HG03159 (cell line): ENCODE results near the gene MDGA2.

Experiments
- ATAC-seq: cut with Tn5 transposase; IDR thresholded peaks from one replicate; pipeline ENCODE4 v1.9.1; 2021; ENCODE audit warnings: mild to moderate bottlenecking, moderate library complexity; ENCODE audit not compliant: unreplicated experiment

The MDGA2 gene

DNA sequence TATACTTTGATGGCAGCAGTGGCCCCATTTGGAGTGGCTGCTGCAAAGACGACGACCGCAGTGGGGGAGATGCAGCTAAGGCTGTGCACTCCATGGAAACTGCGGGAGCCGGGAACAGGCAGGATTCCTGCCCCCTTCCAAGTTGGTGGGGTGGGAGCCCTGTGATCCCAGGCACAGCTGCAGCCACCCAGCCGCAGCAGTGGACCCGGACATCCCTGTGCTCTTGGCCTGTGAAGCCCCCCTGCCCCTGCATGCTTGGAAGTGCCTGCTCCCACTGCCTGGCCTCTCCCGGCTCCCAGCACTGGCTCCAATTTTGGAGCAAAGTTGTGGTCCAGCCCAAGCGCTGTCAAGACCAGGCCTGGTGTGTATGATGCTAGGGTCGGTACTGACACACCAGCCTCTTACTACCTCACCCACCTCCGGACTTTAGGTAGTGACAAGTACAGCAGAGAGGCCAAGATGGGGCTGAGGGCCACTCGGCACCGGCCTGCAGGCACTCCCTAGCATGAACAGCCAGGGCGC, 521.1 kb downstream of the MDGA2 start:
- no peak for ATAC-seq

DNA sequence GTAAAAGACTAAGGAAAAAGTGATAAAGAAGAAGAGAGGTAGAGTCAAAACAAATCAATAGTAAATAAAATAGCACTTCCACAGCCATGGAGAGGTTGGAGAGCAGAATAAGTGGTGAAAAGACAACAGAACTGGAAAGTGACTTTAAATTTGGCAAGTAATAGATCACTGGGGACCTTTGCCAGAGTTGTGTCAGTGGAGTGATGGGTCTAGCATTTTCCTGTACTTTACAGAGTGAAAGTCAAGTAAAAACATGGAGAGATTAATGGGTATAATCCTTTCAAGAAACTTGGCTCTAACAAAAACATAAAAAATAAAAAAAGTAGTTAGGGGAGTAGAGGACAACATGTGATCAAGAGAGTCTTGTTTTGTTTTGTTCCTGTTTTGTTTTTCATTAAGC, 521.7 kb downstream of the MDGA2 start:
- no peak for ATAC-seq

- no peak for ATAC-seq
Measured at GRCh38 chr14:47150267-47150666, 525.1 kb downstream of the MDGA2 start.

DNA sequence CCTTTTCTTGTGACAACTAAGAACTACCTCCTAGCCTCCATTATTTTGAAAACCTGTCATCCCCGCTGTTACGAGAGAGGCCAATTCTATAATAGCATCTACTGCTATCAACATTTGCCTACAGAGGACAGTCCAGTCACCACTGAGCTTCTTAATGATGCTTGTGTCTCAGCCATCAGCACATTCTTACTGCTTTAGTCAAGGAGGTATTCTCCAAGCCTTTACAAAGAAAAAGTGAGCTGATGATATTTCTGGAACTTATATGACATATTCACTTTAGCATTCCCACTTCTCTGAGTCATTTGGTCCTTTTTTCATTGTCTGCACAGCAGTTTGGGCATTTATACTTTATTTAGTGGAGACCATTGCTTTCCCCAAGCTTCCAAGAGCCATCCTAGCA, 526.1 kb downstream of the MDGA2 start:
- ATAC-seq, result no peak

DNA sequence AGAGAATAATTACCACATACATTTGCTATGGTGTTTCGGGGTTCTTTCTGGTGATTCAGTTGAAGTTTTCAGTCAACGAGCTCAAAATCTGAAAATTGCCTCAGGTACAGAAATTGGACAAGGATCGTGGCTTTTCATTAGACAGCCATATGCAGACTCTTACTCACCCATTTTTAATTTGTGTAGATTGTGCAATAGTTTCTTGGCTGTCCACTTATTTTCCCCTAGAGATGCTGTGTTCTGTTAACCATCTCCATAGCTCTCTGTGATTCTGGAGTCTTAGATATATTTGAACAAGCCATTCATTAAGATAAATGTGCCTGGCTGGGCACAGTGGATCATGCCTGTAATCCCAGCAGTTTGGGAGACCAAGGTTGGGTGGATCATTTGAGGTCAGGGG, 526.7 kb downstream of the MDGA2 start:
- no peak for ATAC-seq

- ATAC-seq, result no peak
Measured at GRCh38 chr14:47120645-47121044, 554.8 kb downstream of the MDGA2 start.

GRCh38 chr14:47103771-47104170, 571.6 kb downstream of the MDGA2 start:
- ATAC-seq, result no peak

DNA sequence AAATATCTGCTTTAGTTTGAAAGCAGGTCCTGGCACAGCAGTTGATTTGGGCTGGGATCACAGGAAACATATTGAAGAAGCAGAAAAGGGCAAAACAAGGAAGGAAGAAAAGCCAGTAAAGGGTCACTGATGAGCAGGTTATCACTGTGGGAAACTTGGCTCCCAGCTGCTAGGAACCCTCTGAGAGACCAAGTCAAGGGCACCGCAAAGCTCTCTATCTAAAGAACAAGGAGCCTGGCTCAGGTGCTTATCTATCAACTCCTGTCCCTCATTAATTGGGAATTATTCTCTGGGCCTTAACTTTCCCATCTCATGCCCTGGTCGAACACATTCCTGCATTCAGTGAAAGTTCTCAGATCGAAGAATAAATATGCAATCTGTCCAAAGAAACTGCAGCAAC, 572.9 kb downstream of the MDGA2 start:
- ATAC-seq, result no peak

DNA sequence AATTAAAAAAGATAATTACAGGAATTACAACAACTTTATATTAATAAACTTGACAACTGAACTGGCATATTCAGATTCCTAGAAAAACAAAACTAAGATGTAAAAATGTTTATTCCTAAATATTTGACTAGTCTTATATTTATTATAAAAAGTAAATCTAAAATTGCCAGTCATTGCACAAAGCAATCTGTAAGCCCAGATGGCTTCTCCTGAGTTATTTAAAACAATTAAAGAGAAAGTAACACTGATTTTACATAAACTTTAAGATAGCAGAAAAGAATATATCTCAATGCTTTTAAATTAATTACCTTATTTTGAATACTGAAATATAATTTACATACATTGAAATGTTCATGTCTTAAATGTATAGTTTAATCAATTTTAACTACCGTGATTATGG, 589.7 kb downstream of the MDGA2 start:
- no peak for ATAC-seq

DNA sequence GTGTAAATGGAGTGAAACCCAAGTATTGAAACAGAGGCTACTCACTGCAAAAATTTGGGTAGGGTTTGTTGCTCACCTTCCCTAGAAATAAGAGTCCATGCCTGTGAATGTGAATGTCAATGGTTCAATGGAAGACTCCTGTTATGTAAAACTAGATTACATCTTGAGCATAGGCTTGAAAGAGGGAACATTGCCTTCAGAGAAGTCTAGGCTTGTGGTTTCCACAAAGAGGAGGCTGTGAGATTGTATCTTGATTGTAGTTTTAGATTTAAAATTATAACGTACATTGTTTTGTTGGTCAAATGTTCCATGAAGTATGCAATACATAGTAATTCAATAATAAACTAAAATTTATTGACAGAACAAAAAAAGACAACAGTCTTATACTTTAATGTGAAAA, 610.1 kb downstream of the MDGA2 start:
- ATAC-seq, result no peak

- ATAC-seq, result no peak
Measured at GRCh38 chr14:47060050-47060449, 615.4 kb downstream of the MDGA2 start.

GRCh38 chr14:47057364-47057763, 618.0 kb downstream of the MDGA2 start:
- ATAC-seq, result no peak

GRCh38 chr14:47044841-47045240, 630.6 kb downstream of the MDGA2 start:
- ATAC-seq, result no peak

GRCh38 chr14:47040550-47040949, 634.9 kb downstream of the MDGA2 start:
- no peak for ATAC-seq

GRCh38 chr14:47039336-47039735, 636.1 kb downstream of the MDGA2 start:
- ATAC-seq, result no peak

DNA sequence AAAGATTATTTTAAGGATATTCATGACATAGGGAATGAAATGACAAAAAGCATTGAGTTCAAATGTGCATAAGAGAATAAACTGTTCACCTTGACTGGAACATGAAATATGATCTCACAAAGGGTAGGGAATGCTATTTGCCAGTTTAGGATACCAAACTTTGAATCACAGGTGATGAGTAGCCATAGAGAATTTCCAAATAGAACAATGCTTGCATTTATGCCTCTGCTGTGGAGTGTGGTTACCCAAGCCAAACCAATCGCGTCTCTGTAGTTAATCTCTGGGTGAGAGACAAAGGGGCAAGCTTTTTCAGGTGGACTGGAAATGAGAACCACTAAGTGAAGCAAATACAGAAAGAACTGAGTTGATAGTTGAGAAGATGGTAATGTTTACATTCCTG, 652.7 kb downstream of the MDGA2 start:
- ATAC-seq, result no peak

GRCh38 chr14:47020500-47020899, 654.9 kb downstream of the MDGA2 start:
- ATAC-seq, result no peak

DNA sequence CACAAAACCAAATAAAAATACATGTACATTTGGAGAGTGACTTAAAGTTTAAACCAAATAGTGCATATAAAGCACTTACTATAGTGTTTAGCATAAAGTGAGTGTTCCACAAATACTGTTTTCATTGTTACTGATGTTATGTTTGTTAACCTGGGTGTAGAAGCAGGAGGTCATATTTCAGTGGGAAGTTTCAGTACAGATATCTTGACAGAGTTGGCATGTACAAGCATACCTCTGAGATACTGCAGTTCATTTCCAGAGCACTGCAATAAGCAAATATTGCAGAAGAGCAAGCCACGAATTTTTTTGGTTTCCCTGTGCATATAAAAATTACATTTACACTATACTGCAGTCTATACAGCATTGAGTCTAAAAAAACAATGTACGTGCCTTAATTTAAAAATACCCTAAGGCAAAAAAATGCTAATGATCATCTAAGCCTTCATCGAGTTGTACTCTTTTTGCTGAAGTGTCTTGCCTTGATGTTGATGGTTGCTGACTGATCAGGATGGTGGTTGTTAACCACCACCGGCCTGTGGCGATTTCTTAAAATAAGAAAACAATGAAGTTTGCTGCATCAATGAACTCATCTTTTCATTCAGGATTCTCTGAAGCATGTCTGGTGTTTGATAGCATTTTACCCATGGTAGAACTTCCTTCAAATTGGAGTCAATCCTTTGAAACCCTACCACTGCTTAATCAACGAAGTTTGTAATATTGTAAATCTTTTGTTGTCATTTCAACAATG, 662.7 kb downstream of the MDGA2 start:
- no peak for ATAC-seq

DNA sequence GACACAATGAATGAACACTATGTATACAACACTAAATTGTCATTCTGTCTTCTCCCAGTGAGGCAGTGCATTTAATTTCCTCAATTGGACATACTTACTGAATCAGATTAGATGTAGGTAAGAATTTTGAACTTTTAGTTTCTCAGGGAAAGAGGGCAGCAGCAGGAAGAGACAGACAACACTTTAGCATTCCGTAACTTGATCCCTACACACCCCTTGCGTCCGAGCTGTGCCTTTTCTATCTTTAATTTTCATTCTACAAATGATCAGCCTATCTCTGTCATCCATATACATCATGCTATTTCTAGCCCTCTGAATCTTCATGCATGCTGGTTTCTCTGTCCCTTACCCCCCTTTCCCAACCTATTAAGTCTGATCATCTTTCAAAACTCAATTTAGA, 665.8 kb downstream of the MDGA2 start:
- no peak for ATAC-seq

GRCh38 chr14:47008732-47009131, 666.7 kb downstream of the MDGA2 start:
- ATAC-seq, result no peak

DNA sequence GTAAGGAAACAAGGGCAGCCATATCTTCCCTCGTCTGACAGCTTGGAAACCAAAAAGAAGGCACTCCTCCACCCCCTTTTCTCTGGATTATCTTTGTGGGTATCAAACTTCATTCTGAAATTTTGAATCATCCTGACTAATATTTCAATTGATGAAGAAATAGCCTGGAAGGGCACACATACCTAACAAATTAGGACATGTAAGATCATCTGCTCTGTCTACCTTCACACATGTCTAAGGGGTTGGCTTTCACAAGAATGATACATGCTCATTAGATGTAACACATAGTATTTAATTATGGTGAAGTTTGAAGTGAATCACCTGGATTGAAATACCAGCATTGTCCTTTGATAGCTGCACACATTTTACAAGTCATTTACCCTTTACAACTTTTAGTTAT, 675.7 kb downstream of the MDGA2 start:
- ATAC-seq, result no peak

DNA sequence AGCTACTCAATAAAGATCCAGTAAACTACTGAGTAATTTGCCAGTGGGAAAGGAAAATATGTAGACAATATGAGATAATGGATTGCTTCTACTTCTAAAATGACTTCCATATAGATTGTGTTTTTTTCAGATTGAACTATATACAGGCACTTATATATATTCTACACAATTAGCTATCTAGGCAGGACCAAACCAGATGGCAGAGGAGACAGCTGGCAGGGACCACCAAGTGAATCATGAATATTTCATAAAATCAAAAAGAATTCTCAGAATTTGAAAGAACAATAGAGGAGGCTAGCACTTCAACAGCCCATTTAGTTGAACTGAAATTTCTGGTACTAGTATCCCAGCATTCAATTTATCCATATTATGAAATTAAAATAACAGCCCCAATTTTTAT, 685.8 kb downstream of the MDGA2 start:
- no peak for ATAC-seq

- ATAC-seq, result no peak
Measured at GRCh38 chr14:46988312-46988711, 687.1 kb downstream of the MDGA2 start.
